HG02943 (cell line): ENCODE data around the gene EFCAB6.

Experiments used
- ATAC-seq: cut with Tn5 transposase; IDR thresholded peaks from one replicate; pipeline ENCODE4 v1.9.1; 2021; ENCODE audit warnings: mild to moderate bottlenecking, low read depth, moderate library complexity; ENCODE audit not compliant: unreplicated experiment

The EFCAB6 gene

GRCh38 chr22:43515411-43515810 lies 296.7 kb downstream of the EFCAB6 start:
- no peak for ATAC-seq

GRCh38 chr22:43514476-43515157 lies 297.5 kb downstream of the EFCAB6 start:
- ATAC-seq: no peak

GRCh38 chr22:43512279-43512678 lies 299.8 kb downstream of the EFCAB6 start:
- ATAC-seq: no peak

GRCh38 chr22:43511276-43511910 lies 300.7 kb downstream of the EFCAB6 start:
- ATAC-seq: no peak

- no peak for ATAC-seq
These were observed 301.6 kb downstream of the EFCAB6 start for GRCh38 chr22:43510281-43511070.

GRCh38 chr22:43509337-43509736 lies 302.8 kb downstream of the EFCAB6 start:
- ATAC-seq: no peak

- no peak for ATAC-seq
These were observed 303.6 kb downstream of the EFCAB6 start for GRCh38 chr22:43508489-43508888.

- no peak for ATAC-seq
These were observed 304.9 kb downstream of the EFCAB6 start for GRCh38 chr22:43507235-43507634.

GRCh38 chr22:43506487-43506886 lies 305.6 kb downstream of the EFCAB6 start:
- no peak for ATAC-seq

GRCh38 chr22:43505896-43506295 lies 306.2 kb downstream of the EFCAB6 start:
- ATAC-seq: no peak

- ATAC-seq: no peak
These were observed 306.7 kb downstream of the EFCAB6 start for GRCh38 chr22:43505423-43505822.

GRCh38 chr22:43504666-43505261 lies 307.3 kb downstream of the EFCAB6 start:
- no peak for ATAC-seq

- no peak for ATAC-seq
These were observed 308.0 kb downstream of the EFCAB6 start for GRCh38 chr22:43504068-43504467.

GRCh38 chr22:43502306-43502874 lies 309.7 kb downstream of the EFCAB6 start:
- ATAC-seq: no peak

GRCh38 chr22:43501878-43502277 lies 310.2 kb downstream of the EFCAB6 start:
- no peak for ATAC-seq

GRCh38 chr22:43500792-43501785 lies 311.0 kb downstream of the EFCAB6 start:
- ATAC-seq: no peak

GRCh38 chr22:43498856-43499253 lies 313.2 kb downstream of the EFCAB6 start:
- ATAC-seq: no peak

GRCh38 chr22:43497956-43498855 lies 313.9 kb downstream of the EFCAB6 start:
- no peak for ATAC-seq

- ATAC-seq: no peak
These were observed 318.8 kb downstream of the EFCAB6 start for GRCh38 chr22:43493297-43493696.
